GM21576 (cell line): ENCODE results near the gene B3GAT1.

ENCODE experiments used
- ATAC-seq: cut with Tn5 transposase; IDR thresholded peaks from one replicate; pipeline ENCODE4 v1.9.1; 2021; ENCODE audit warnings: mild to moderate bottlenecking, moderate library complexity; ENCODE audit not compliant: unreplicated experiment

Gene B3GAT1

DNA sequence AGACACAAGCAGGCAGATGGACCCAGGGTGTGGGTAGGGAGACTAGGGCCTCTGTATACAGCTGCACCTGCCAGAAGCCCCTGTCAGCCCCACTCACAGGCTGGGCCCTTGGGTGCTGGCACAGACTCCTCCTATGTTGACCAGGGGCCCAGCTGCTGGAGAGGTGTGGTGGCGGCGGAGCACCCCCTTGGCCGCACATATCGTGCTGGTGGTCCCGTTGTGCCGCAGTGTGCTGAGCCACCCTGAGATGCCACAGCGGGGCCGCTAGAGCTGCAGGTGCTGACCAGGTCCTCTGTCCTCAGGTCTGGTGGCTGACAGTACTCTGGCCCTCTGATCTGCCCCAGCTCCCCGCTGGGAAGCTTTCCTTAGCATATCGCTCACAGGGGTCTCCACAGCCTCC, 30.2 kb upstream of the B3GAT1 start:
- no peak for ATAC-seq

DNA sequence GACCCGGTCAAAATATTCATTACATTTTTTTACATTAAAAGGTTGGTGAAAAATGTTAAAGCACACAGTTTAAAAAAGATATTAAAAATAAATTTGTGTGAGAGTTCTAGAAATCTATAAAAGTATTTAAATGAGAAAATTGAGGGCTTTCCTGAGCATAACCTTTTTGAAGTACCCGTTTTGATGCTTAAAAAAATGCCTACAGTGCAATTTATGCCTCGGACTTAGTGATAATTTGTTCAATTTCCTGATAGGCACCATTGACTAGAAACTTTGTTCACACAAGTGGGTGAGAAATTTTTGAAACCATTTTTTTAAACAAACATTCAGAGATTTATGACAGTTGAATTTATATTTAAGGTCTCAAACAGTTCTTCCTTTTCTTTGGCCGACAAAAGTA, 29.7 kb upstream of the B3GAT1 start:
- no peak for ATAC-seq

DNA sequence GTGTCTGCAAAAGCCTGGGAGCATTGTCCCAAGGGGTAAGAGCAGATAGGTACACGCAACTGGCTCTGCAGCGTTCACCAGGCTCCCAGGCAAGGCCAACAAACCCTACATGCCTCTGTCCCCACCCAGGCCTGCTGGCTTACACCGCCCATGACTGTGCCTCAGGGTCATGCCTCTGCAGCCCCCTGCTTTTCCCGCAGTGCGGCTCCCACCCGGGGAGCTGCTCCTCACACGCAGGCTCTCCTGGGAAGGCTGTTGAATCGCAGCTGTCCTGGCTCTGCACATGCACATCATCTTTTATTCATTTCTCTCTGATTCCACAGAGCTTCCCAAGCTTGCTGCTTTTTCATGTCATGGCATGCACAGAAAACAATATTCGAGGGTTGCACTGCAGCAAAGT, 29.2 kb upstream of the B3GAT1 start:
- no peak for ATAC-seq

DNA sequence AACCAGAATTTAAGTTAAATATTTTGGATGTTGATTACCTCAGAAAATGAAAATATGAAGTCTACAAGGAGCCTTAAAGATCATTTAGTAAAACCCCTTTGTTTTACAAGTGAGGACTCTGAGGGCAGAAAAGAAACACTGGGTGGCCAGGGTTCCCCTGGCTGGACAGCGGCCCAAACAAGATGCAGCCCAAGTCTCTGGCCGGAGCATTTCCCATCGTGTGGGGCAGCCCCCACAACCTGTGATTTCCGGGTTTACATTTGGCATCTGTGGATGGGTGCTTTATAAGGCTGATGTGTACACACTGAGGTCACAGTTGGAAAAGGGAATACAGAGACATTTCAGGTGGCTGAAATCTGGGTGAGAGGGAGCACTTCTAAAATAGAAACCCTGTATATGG, 28.8 kb upstream of the B3GAT1 start:
- no peak for ATAC-seq

DNA sequence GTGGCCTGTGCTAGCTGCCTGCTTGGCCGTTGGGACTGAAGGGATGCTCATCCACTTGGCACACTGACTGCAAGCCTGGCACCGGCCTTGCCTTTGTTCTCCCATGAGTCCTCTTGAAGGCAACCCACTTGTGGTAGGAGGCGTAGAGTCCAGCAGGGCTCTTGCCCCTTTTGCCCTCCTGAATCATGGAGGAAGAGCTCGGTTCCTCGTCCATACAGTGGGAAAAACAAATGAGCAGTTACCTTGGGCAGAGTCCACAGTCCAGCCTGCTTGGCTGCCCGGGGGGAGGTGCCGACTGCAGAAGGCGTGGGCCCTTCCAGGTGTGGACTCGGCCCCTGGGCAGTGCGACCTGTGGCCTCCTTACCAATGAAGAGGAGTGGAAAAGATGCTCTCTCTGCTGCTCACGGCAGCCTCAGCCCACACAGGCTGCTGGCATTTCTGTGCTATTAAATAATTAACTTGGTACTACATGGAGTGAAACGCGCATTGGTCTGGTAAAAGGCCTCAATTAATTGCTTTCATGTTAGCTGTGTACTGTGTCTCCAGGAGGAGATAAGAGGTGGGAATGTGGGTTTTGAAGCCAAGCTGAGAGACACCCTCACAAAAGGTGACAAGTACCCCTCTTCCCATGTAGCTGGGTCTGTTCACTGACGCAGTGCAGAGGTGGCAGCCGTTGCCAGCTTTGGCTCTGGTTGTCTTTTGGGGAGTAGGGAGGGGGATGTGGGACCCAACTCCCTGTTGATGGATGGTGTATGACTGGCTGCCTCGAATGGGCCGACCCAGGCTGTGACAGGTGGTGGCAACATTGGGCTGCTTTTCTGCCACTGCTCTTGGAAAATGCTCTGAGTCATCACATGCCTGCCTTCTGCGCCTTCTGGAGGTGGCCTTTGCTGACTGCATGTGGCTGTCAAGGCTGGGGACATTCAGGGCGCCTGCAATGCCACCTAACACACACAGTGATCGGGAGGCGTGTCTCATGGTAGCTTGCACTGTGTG, 26.8 kb upstream of the B3GAT1 start:
- no peak for ATAC-seq

DNA sequence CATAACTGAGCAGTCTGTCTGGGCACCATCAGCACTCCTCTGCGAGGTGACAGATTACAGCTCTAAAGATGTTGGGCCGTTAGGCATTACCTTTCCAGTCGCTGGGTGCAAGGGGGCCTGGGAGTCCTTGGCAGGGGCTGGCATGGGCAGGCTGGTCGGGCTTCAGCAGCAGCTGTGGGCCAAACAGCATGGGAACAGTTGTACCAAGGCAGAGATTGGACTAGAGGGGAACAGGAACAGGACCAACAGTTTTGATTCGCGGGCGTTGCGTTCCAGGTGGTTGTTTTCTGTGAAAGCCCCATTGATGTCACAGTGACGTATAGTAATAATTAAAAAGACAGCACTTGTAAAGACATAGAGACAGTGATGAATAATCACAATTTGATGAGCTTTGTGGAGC, 25.8 kb upstream of the B3GAT1 start:
- no peak for ATAC-seq

DNA sequence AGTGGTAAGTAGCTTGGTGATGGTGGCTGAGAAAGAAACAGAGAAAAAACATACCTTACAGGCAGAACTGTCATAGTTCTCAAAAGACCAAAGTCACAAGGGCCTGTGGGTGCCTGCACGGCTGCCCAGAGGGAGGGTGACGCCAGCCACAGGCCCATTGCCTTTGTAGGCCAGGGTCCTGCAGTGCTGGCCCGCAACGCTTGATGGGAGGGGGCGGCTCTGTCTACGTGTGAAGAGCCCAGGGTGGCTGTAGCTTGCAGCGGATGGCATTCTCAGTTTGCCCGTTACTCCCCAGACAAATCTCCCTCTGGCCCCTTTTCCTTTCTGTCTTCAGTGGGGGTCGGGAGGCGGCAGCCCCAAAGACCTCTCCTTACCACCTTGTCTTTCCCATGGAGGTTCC, 24.7 kb upstream of the B3GAT1 start:
- no peak for ATAC-seq

DNA sequence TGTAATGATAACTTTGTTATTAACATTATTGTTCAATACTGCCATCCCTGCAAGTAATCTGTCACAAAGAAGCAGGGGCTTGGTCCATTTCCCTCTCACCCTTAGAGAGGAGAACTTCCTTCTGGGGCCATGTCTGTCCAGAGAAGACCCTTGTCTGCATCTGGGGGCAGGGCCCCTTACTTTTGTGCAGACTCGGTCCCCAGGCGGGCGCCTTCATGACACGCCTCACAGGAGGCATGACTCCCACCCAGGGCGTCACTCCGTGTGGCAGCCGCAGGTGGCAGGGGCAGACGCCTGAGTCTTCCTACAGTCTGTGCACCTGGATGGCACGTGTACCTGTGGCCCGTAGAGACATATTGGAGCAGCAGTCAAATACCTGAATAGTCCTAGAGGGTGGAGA, 21.8 kb upstream of the B3GAT1 start:
- ATAC-seq = no peak

DNA sequence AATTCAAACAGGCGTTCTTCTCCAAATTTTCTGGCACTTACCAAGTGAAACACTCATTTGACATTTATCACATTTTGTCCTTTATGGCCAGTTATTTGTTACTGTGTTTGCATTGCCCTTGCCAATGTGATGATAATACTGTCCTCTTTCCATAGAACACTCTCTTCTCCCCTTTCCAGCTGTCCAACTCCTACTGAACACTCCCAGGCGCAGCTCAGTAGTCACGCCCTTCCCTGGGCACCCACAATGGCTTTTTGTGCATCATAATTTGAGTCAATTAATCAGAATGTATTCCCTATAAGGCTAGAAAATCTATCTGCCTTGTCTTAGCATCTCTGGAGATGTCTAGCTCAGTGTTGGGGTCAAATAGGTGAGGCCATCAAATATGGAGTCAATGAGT, 21.2 kb upstream of the B3GAT1 start:
- no peak for ATAC-seq

DNA sequence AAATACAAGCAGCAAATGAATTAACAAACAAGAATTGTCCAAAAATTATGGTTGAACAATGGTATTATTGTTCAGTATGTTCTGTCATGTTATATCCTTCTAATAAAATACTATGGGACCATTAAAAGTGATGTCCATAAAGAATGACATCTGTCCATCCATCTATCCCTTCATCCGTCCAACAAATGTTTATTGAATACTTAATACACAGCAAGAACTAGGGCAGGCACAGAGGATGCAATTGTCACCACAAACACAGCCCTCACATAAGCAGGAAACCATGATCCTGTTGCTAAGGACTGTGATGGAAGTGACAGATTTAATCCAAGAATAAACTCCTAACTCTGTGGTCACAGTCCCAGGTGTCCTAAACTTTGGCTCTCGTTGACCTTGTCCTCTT, 20.7 kb upstream of the B3GAT1 start:
- no peak for ATAC-seq

DNA sequence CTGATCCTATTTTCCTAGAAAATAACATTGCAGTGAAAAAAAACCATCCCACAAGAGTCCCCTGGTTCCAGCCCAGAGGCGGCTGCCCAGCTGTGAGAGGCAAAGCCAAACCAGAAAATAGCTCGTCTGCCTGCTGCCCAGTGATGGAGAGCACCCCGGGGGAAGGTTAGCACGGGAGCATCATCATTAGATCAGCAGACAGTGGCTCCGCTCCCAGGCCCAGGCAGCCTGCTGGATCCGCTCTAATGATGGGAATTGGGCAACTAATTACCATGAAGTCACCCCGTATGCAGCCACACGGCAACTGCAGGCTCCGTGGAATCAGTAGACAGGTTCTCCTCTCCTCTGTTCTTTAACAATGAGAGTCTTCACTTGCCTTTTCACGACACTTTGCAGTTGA, 17.1 kb upstream of the B3GAT1 start:
- no peak for ATAC-seq

DNA sequence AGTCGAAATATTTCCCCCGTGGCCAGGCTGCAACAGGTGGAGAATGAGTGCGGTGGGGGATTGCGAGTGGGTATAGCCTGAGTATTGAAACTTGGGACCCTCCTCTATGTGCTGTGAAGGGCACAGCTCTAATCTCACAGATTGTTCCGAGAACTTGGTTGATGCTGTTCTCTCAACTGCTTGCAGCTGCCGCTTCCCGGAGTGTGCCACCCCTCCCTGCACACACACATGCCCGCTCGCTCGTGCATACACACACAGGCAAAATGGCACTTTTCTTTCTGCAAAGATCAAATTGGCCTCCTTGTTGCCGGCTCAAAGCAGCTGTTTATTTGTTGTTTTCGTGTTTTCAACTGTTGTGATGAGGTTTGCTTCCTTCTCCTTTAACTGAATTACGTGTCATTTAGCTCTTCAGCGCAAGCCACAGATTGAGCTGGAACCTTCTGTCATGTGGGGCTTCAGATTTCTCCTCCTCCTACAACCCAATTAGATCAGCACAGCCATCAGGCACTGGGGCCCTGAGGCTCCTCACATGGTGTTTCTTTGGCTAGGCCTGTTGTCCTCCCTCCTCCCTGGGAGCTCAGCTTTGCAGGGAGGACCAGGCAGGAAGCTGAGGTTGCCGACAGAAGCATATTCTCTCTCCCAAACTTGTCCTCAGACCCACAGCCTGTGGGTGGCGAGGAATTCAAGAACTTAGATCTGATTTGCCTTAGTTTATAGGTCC, 13.9 kb upstream of the B3GAT1 start:
- ATAC-seq = no peak

DNA sequence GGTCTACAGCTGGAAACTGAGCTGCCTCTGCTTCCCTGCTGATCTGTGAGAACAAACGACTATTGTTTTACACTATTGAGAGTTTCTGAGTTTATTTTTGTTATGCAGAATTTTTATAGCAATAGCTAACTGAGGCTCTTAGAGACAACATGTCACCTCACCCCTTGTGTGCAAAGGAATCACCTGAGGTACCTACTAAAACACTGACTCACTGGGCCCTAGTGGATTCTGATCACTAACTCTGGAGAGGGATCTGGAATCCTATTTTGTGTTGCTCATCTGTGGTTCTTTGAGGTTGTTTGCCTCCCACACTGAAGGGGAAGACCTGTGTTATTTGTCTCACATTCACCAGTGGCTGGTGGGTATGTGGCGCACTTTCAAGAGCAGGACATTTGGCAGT, 13.4 kb upstream of the B3GAT1 start:
- ATAC-seq = no peak

DNA sequence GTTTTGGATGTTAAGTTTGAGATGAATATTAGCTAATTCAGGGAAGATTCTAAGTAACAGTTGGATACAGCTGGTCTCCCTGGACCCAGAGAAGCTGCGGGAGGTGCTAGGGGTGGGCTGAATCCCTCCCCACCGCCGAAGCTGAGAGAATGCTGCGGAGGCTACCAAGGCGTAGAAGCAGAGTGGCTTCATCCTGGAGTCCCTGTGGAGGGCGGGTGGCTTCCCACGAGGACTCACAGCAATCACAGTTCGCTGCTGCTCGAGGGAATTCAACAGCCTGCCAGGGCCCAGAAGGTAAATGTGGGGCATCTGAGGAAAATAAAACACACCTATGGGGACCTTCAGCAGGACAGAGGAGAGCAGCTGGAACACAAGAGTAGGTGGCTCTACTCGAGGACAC, 11.1 kb upstream of the B3GAT1 start:
- ATAC-seq = no peak

DNA sequence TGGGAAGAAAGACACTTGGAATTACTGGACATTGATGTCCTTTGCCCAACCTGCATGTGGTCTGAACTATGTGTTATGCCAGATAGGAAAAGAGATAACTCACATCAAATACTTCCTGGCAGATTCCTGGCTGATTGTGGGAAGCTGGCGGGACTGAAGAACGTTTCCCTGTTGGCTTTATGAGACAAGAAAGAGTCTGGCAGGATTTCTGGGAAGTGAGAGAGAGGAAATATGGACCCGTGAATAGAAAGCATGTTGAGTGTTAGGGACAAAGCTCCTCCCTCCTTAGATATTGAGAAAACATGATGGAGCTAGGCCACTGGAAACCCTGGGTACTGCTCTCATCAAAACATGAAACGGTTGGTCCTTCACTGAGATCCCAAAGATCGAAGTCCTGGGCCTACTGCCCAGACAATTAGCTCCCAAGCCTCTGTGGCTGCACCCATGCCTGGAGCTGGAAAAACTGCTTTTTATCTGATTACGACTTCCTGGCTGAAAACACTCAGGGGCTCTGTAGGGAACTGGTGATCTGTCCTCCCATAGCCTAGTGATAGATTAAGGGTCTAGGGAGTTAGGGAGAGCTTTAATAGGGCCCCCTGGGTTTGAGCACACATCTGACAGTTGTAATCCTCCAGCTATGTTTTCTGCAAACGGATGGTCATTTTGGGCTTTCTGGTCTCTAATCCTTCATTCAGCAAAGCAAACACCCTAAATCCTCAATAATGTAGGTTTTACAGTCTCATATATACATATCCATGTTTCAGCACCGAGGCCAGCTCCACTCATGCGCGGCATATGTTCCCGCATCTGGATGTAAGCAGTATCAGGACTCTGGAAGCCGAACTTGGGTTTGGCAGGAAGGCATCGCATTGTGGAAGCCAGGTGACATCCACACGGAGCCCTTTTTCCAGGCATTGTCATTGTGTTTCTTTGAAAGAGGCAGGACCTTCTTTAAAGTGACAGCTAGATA, 6.1 kb upstream of the B3GAT1 start:
- no peak for ATAC-seq

DNA sequence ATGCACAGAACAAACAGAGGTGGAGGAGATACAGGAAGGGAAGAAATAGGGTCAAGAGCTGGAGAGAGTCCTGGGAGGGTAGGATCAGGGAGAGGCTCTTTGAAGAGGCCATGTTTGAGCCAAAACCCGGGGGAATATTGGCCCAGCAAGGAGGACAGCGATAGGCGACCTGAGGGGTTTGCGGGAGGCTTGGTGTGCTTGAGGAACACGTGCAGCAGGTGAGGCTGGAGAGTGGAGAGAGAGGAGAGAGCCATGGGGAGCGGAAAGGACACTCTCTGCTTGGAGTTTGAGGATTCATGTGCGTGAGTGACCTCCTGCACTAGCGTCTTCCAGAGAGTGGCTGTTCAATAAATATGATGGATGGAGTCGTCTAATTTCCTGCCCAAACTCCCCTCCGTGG, 4.7 kb upstream of the B3GAT1 start:
- ATAC-seq = no peak

DNA sequence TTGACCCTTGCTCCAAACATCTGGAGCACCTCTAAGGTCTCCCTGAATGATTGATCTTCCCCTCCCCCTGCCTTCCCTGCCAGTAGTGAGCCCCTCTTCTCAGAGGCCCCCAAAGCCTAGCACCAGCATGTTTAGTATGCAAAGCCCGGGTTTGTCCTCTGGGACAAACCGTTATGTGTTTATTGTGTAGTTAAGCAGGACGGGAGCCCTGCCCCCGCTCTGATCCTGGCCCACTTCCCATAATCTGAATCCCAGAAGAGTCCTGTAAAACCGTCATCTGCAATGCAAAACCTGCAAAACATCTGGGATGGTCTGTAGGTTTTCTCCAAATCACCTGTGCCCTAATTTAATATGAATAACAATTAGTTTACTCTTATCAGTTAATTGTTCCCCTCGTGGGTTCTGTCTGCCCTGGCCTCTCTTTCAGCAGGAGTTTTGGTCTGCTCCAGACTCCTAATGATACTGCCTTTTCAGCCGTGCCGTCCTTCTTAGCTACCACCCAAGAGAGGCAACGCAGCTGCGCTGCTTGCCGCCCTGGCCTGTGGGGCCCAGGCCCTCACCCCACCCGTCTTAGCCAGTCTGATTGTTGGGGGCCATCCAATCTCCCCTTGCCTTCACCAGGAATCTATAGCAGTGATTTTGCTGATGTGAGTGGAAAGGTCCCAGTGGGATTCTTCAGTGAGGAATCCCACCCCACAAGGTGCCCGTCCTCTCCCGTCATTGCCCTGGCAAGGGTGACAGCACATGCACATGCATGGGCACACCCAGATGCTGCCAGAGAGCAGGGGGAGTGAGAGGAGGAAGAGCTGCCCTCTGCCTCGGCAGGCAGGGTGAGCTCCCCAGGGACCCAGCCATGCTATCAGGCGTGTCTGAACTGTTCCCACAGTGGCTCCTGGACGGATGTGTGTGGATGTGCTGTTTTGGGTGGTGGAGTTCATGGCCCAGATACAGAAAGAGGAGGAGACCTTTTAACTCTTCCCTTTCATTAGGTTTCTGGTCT, 3.0 kb upstream of the B3GAT1 start:
- ATAC-seq = no peak

DNA sequence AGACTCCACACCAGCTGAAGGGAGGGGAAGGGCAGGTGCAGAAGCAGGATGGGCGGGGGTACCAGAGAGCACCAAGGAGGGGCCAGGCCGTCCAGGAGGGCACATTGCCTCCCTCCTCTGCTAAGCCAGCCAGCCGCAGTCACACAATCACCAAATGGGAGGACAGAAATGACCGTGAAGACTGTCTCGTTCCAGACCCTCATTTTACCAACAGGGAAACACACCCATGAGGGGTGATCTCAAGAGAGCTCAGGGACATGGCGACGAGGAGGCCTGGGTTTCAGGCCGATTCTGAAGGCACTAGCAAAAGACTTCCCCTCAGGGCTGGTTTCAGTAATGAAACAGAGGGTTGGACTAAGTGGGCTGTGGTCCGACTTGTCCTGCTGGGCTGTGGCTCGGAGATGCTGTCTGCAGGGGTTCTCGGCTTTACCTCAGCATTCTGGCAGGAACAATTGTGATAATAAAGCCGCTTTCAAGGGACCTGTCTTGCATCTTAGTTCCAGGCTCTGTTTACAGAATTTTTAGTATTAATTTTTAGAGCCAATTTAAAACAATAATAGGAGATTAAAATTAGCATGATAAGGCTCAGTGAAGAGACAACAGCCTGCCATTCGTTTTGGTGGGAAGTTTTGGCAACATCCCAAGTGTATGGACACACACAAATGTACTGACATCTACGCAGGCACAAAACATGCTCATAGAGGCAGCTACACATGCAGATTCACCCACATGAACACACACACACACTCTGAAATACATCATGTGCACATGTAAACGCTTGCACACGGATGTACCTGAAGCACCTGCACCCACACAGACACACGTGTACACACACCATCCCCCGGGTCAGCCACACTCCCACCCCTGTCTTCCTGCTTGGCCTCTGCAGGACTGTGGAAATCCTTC, 2.0 kb upstream of the B3GAT1 start:
- no peak for ATAC-seq
